ENCODE measurements around the gene CCDC141. TPM values are rescaled to one million over a fixed set of nuclear protein-coding genes. Genes with fewer than 3 reads are reported as not detected.

The CCDC141 gene
- total and polyA plus RNA-seq, 2 experiments from 2014 or later = 11.7 to 13.4 TPM

DNA sequence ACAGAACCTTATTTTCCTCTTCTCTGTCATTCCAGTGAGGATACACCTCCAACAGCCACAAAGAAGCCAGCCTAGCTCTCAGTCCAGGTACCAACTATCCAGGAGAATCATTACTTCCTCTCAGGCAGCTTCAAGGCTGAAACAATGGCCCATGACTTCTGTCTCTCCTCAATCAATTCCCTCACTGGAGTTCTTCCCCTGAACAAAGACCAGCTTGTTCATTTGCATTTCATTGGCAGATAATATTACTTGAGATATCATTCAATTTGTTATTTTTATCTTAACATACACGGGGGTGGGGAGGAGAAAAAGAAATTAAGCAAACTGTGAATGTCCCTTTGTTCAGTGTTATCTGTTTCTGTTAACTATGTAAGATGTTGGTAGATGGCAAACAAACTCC lies 44.0 kb downstream of the CCDC141 start (continued):
- TF ChIP-seq REST (IDR thresholded peaks at IDR 0.05; ENCODE audit: unreplicated experiment) (no peak), ZNF331 (CRISPR knock-in tag; IDR thresholded peaks at IDR 0.05; ENCODE audit: low read depth) (no peak), STAT1 (IDR thresholded peaks at IDR 0.05; ENCODE audit: unreplicated experiment) (no peak)

- H3K27me3 ChIP-seq (ENCODE audit: insufficient read depth) = no peaks in the 10 kb centered on the region
- 0 out of 2 replicates have a peak, but pooled peaks cover 5% of the 10 kb centered on the region for H3K36me3 ChIP-seq (ENCODE audit: insufficient read depth)
- Mint-ChIP-seq H3K27me3 (ENCODE audit: insufficient read depth, low read depth, poor library complexity) (no peaks in the 10 kb centered on the region), H3K4me1 (no peaks in the 10 kb centered on the region), H3K9me3 (peaks cover 9% of the 10 kb centered on the region), H3K36me3 (ENCODE audit: low read depth) (peaks cover 12% of the 10 kb centered on the region), H3K4me3 (no peak overlapping the region), H3K27ac (no peak overlapping the region)
- no peak overlapping the region for H3K4me3 ChIP-seq
- no peaks in the 10 kb centered on the region for H3F3A ChIP-seq (replicated peaks; ENCODE audit: low read depth)
- H4K20me1 ChIP-seq (replicated peaks; ENCODE audit: insufficient read depth) = no peaks in the 10 kb centered on the region
- no peaks in the 10 kb centered on the region for H3K4me1 ChIP-seq (ENCODE audit: insufficient read depth)
- H2AFZ ChIP-seq = no peak overlapping the region
- H3K4me2 ChIP-seq = no peak overlapping the region
- no peak overlapping the region for H3K27ac ChIP-seq (ENCODE audit: low read depth)
- no peak for ATAC-seq
- no peak for DNase-seq (ENCODE audit: low spot score)
- no peaks in the 10 kb centered on the region for H3K79me2 ChIP-seq (replicated peaks; ENCODE audit: insufficient read depth)
- H3K9me2 ChIP-seq (ENCODE audit: insufficient read depth) = no peaks in the 10 kb centered on the region
- TF ChIP-seq ZNF331 (CRISPR knock-in tag; IDR thresholded peaks at IDR 0.05; ENCODE audit: low read depth) (no peak), STAT1 (IDR thresholded peaks at IDR 0.05; ENCODE audit: unreplicated experiment) (no peak), ZNF114 (CRISPR knock-in tag; IDR thresholded peaks at IDR 0.05) (no peak), ZNF462 (CRISPR knock-in tag; IDR thresholded peaks at IDR 0.05) (no peak), JUNB (IDR thresholded peaks at IDR 0.05; ENCODE audit: unreplicated experiment) (no peak), EZH2phosphoT487 (IDR thresholded peaks at IDR 0.05; ENCODE audit: unreplicated experiment) (no peak), POLR2AphosphoS5 (IDR thresholded peaks at IDR 0.05; ENCODE audit: low read depth) (no peak), NANOG (IDR thresholded peaks at IDR 0.05; ENCODE audit: borderline replicate concordance) (no peak), REST (IDR thresholded peaks at IDR 0.05; ENCODE audit: unreplicated experiment) (no peak)
- TF ChIP-seq, protein P1, sequence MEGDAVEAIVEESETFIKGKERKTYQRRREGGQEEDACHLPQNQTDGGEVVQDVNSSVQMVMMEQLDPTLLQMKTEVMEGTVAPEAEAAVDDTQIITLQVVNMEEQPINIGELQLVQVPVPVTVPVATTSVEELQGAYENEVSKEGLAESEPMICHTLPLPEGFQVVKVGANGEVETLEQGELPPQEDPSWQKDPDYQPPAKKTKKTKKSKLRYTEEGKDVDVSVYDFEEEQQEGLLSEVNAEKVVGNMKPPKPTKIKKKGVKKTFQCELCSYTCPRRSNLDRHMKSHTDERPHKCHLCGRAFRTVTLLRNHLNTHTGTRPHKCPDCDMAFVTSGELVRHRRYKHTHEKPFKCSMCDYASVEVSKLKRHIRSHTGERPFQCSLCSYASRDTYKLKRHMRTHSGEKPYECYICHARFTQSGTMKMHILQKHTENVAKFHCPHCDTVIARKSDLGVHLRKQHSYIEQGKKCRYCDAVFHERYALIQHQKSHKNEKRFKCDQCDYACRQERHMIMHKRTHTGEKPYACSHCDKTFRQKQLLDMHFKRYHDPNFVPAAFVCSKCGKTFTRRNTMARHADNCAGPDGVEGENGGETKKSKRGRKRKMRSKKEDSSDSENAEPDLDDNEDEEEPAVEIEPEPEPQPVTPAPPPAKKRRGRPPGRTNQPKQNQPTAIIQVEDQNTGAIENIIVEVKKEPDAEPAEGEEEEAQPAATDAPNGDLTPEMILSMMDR (conservative IDR thresholded peaks at IDR 0.05; ENCODE audit: low read depth in 2 of 2) = no peak
Observed at GRCh38 chr2:178999476-178999875, 50.5 kb downstream of the CCDC141 start.

Data from GM23338 (cell line).